ENCODE measurements around the gene NARF.
A peak's percentile ranks its signal among the peaks of the same experiment; 100 is the strongest.

The NARF gene

GRCh38 chr17:82439829-82440365, 18.6 kb upstream of the NARF start:
- no peak for TF ChIP-seq CTCF (IDR thresholded peaks at IDR 0.05; ENCODE audit: low read depth, low read length)
- Histone ChIP-seq H3K27me3 (ENCODE audit: insufficient read depth, low read depth, severe bottlenecking) (no peaks in the 10 kb centered on the region), H3K36me3 (peaks cover 72% of the 10 kb centered on the region), H3K4me3 (ENCODE audit: low read depth, low read length) (no peak overlapping the region), H3K9me3 (ENCODE audit: severe bottlenecking) (no peaks in the 10 kb centered on the region), H3K27ac (peak overlapping the region; percentile 21; the same call in 1 of the 2 replicates)
- DNase-seq: no peak

GRCh38 chr17:82440469-82440981, 18.0 kb upstream of the NARF start:
- no peaks in the 10 kb centered on the region for H3K9me3 ChIP-seq (ENCODE audit: severe bottlenecking)
- H3K27me3 ChIP-seq (ENCODE audit: insufficient read depth, low read depth, severe bottlenecking): no peaks in the 10 kb centered on the region
- H3K36me3 ChIP-seq: peaks cover 72% of the 10 kb centered on the region
- no peak for TF ChIP-seq CTCF (IDR thresholded peaks at IDR 0.05; ENCODE audit: low read depth, low read length)
- H3K4me3 ChIP-seq (ENCODE audit: low read depth, low read length): no peak overlapping the region
- DNase-seq: no peak
- H3K27ac ChIP-seq: peak overlapping the region; percentile 1; the same call in 1 of the 2 replicates

GRCh38 chr17:82440991-82441627, 17.4 kb upstream of the NARF start:
- Histone ChIP-seq H3K36me3 (peaks cover 71% of the 10 kb centered on the region), H3K27ac (peak overlapping the region; percentile 1; the same call in 1 of the 2 replicates)
- DNase-seq: peak; percentile 85

GRCh38 chr17:82441691-82442487, 16.7 kb upstream of the NARF start:
- no peak for TF ChIP-seq CTCF (IDR thresholded peaks at IDR 0.05; ENCODE audit: low read depth, low read length)
- H3K9me3 ChIP-seq (ENCODE audit: severe bottlenecking): no peaks in the 10 kb centered on the region
- no peaks in the 10 kb centered on the region for H3K27me3 ChIP-seq (ENCODE audit: insufficient read depth, low read depth, severe bottlenecking)
- DNase-seq: no peak
- no peak overlapping the region for H3K27ac ChIP-seq
- no peak overlapping the region for H3K4me3 ChIP-seq (ENCODE audit: low read depth, low read length)
- H3K36me3 ChIP-seq: peaks cover 68% of the 10 kb centered on the region

More at GRCh38 chr17:82440991-82441627, 17.4 kb upstream of the NARF start:
- no peak for TF ChIP-seq CTCF (IDR thresholded peaks at IDR 0.05; ENCODE audit: low read depth, low read length)
- H3K27me3 ChIP-seq (ENCODE audit: insufficient read depth, low read depth, severe bottlenecking): no peaks in the 10 kb centered on the region
- H3K9me3 ChIP-seq (ENCODE audit: severe bottlenecking): no peaks in the 10 kb centered on the region
- no peak overlapping the region for H3K4me3 ChIP-seq (ENCODE audit: low read depth, low read length)

GRCh38 chr17:82442643-82443464, 15.7 kb upstream of the NARF start:
- H3K36me3 ChIP-seq: peaks cover 64% of the 10 kb centered on the region
- H3K9me3 ChIP-seq (ENCODE audit: severe bottlenecking): no peaks in the 10 kb centered on the region
- H3K4me3 ChIP-seq (ENCODE audit: low read depth, low read length): no peak overlapping the region
- no peak overlapping the region for H3K27ac ChIP-seq
- no peak for TF ChIP-seq CTCF (IDR thresholded peaks at IDR 0.05; ENCODE audit: low read depth, low read length)
- no peaks in the 10 kb centered on the region for H3K27me3 ChIP-seq (ENCODE audit: insufficient read depth, low read depth, severe bottlenecking)
- DNase-seq: no peak
